GM19372 (cell line): ENCODE data around the gene SLC25A21.

ENCODE experiments used
- ATAC-seq: cut with Tn5 transposase; IDR thresholded peaks from one replicate; pipeline ENCODE4 v1.9.1; 2021; ENCODE audit warnings: mild to moderate bottlenecking, low read depth, moderate library complexity; ENCODE audit not compliant: unreplicated experiment

The SLC25A21 gene

GRCh38 chr14:36949371-36949770 is 223.0 kb downstream of the SLC25A21 start:
- ATAC-seq, result no peak

GRCh38 chr14:36948157-36948859 is 224.1 kb downstream of the SLC25A21 start:
- no peak for ATAC-seq

- ATAC-seq, result no peak
Measured at GRCh38 chr14:36947362-36947761, 225.0 kb downstream of the SLC25A21 start.

GRCh38 chr14:36946872-36947271 is 225.5 kb downstream of the SLC25A21 start:
- no peak for ATAC-seq

GRCh38 chr14:36944307-36945010 is 227.9 kb downstream of the SLC25A21 start:
- ATAC-seq, result no peak

- ATAC-seq, result no peak
Measured at GRCh38 chr14:36942522-36943245, 229.7 kb downstream of the SLC25A21 start.

GRCh38 chr14:36941783-36942521 is 230.5 kb downstream of the SLC25A21 start:
- ATAC-seq, result peak; percentile 83

GRCh38 chr14:36940476-36940875 is 231.9 kb downstream of the SLC25A21 start:
- no peak for ATAC-seq

GRCh38 chr14:36939265-36939664 is 233.1 kb downstream of the SLC25A21 start:
- no peak for ATAC-seq

GRCh38 chr14:36938678-36939077 is 233.7 kb downstream of the SLC25A21 start:
- ATAC-seq, result no peak

GRCh38 chr14:36935976-36936678 is 236.3 kb downstream of the SLC25A21 start:
- ATAC-seq, result no peak

- ATAC-seq, result no peak
Measured at GRCh38 chr14:36934304-36934703, 238.1 kb downstream of the SLC25A21 start.

GRCh38 chr14:36931791-36932190 is 240.6 kb downstream of the SLC25A21 start:
- no peak for ATAC-seq

- no peak for ATAC-seq
Measured at GRCh38 chr14:36928432-36928831, 244.0 kb downstream of the SLC25A21 start.

GRCh38 chr14:36925094-36925493 is 247.3 kb downstream of the SLC25A21 start:
- no peak for ATAC-seq

- ATAC-seq, result no peak
Measured at GRCh38 chr14:36916668-36917067, 255.7 kb downstream of the SLC25A21 start.

GRCh38 chr14:36915081-36915480 is 257.3 kb downstream of the SLC25A21 start:
- ATAC-seq, result no peak

- no peak for ATAC-seq
Measured at GRCh38 chr14:36910578-36910977, 261.8 kb downstream of the SLC25A21 start.

GRCh38 chr14:36905272-36905888 is 267.0 kb downstream of the SLC25A21 start:
- no peak for ATAC-seq

- ATAC-seq, result no peak
Measured at GRCh38 chr14:36901861-36902260, 270.5 kb downstream of the SLC25A21 start.
